GM21360 (cell line): ENCODE results near the gene ZNF579.
"Not testable (repeated sequence)": the region's sequence is repeated elsewhere in the genome, so short reads cannot be mapped to it uniquely, and the experiment has no call there.

ENCODE experiments used
- ATAC-seq: cut with Tn5 transposase; IDR thresholded peaks from one replicate; pipeline ENCODE4 v1.9.1; 2021; ENCODE audit warnings: mild to moderate bottlenecking, moderate library complexity; ENCODE audit not compliant: unreplicated experiment

Gene ZNF579

GRCh38 chr19:55573929-55574328 lies 6.7 kb downstream of the ZNF579 start:
- not testable (repeated sequence) for ATAC-seq

GRCh38 chr19:55569477-55569876 lies 11.2 kb downstream of the ZNF579 start:
- not testable (repeated sequence) for ATAC-seq

- no peak for ATAC-seq
Measured at GRCh38 chr19:55567708-55568328, 12.8 kb downstream of the ZNF579 start.

GRCh38 chr19:55566823-55567222 lies 13.8 kb downstream of the ZNF579 start:
- no peak for ATAC-seq

GRCh38 chr19:55563261-55563690 lies 17.4 kb downstream of the ZNF579 start:
- no peak for ATAC-seq

GRCh38 chr19:55559684-55560083 lies 21.0 kb downstream of the ZNF579 start:
- ATAC-seq, result no peak

GRCh38 chr19:55554741-55555152 lies 25.9 kb downstream of the ZNF579 start:
- ATAC-seq, result no peak

GRCh38 chr19:55554302-55554701 lies 26.3 kb downstream of the ZNF579 start:
- no peak for ATAC-seq

GRCh38 chr19:55553217-55554182 lies 27.1 kb downstream of the ZNF579 start:
- ATAC-seq, result no peak

- ATAC-seq, result no peak
Measured at GRCh38 chr19:55552620-55553019, 28.0 kb downstream of the ZNF579 start.

- ATAC-seq, result no peak
Measured at GRCh38 chr19:55552206-55552605, 28.4 kb downstream of the ZNF579 start.

- ATAC-seq, result no peak
Measured at GRCh38 chr19:55550321-55550650, 30.4 kb downstream of the ZNF579 start.

- ATAC-seq, result no peak
Measured at GRCh38 chr19:55549500-55550320, 30.9 kb downstream of the ZNF579 start.

GRCh38 chr19:55546822-55547614 lies 33.6 kb downstream of the ZNF579 start:
- no peak for ATAC-seq

- no peak for ATAC-seq
Measured at GRCh38 chr19:55546011-55546410, 34.6 kb downstream of the ZNF579 start.

- ATAC-seq, result no peak
Measured at GRCh38 chr19:55545443-55545842, 35.2 kb downstream of the ZNF579 start, which contains the start of gene SBK3. Gene SBK3 (minus strand): TSS chr19:55545543. CDS start chr19:55545543, 0 bp downstream.

- ATAC-seq, result no peak
Measured at GRCh38 chr19:55544776-55545439, 35.7 kb downstream of the ZNF579 start.

GRCh38 chr19:55544014-55544413 lies 36.6 kb downstream of the ZNF579 start:
- no peak for ATAC-seq

GRCh38 chr19:55543567-55543966 lies 37.1 kb downstream of the ZNF579 start:
- ATAC-seq, result no peak
